Fibroblast of mammary gland (primary cell): Measurements from ENCODE around the gene GCN1.
A peak's percentile ranks its signal among the peaks of the same experiment; 100 is the strongest.

Experiments used
- DNase-seq: peaks from one replicate; pipeline ENCODE4 v3.0.0-alpha.2; 2010; ENCODE audit warnings: low read depth
- H3K4me3 ChIP-seq: 2 replicates; pipeline ENCODE4 v1.5.1; 2011; ENCODE audit warnings: low read depth, mild to moderate bottlenecking, low read length, moderate library complexity; ENCODE audit not compliant: control insufficient read depth
- CTCF ChIP-seq: conservative IDR thresholded peaks from 2 replicates; pipeline ENCODE4 v1.5.1; 2011; ENCODE audit warnings: low read depth, low read length, inconsistent platforms; ENCODE audit not compliant: control insufficient read depth, insufficient read depth

The GCN1 gene

GRCh38 chr12:120228291-120229070, 34.0 kb upstream of the GCN1 start:
- DNase-seq, result peak; percentile 78

GRCh38 chr12:120228041-120228290, 33.5 kb upstream of the GCN1 start:
- no peak overlapping the region for H3K4me3 ChIP-seq
- no peak for TF ChIP-seq CTCF
- DNase-seq, result no peak

More at GRCh38 chr12:120228291-120229070, 34.0 kb upstream of the GCN1 start:
- peak; percentile 86 for TF ChIP-seq CTCF
- no peak overlapping the region for H3K4me3 ChIP-seq

GRCh38 chr12:120227233-120228040, 32.9 kb upstream of the GCN1 start:
- no peak for DNase-seq
- no peak for TF ChIP-seq CTCF
- H3K4me3 ChIP-seq, result no peak overlapping the region

GRCh38 chr12:120225852-120226640, 31.5 kb upstream of the GCN1 start:
- H3K4me3 ChIP-seq, result no peak overlapping the region
- no peak for TF ChIP-seq CTCF
- DNase-seq, result no peak

GRCh38 chr12:120225200-120225558, 30.7 kb upstream of the GCN1 start:
- no peak for TF ChIP-seq CTCF
- H3K4me3 ChIP-seq, result no peak overlapping the region
- no peak for DNase-seq

- TF ChIP-seq CTCF, result no peak
- H3K4me3 ChIP-seq, result no peak overlapping the region
- DNase-seq, result no peak
Observed at GRCh38 chr12:120224304-120225199, 30.0 kb upstream of the GCN1 start.
